ENCODE results near the gene UROD. TPM values are rescaled to one million over a fixed set of nuclear protein-coding genes. Genes with fewer than 3 reads are reported as not detected.

The UROD gene
- polyA plus RNA-seq, 1 donor from 2014 or later = 96.9 TPM

DNA sequence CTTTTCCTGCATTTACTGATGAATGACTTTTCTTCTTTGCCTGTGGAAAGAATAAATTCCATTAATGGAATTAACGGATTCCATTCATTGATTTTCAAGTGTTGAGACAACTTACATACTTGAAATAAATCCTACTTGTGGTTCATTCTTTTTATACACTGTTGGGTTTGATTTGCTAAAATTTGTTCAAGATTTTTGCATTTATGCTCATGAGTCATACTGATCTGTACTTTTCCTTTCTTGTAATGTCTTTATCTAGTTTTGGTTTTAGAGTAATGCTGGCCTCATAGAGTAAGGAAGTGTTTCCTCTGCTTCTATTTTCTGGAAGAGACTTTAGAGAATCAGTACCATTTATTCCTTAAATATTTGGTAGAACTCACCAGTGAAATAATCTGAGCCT lies 14.4 kb downstream of the UROD start:
- no peaks in the 10 kb centered on the region for H3K9me2 ChIP-seq (ENCODE audit: insufficient read depth, low read length)

GRCh38 chr1:45032837-45033236 lies 20.8 kb downstream of the UROD start:
- Histone ChIP-seq H4K20me1 (ENCODE audit: insufficient read depth) (no peaks in the 10 kb centered on the region), H3K4me2 (ENCODE audit: low read length) (no peak overlapping the region), H3K9me3 (ENCODE audit: low read length) (no peaks in the 10 kb centered on the region), H2AFZ (ENCODE audit: low read depth, low read length) (no peak overlapping the region), H3K36me3 (ENCODE audit: insufficient read depth, low read length) (peaks cover 8% of the 10 kb centered on the region), H3K27ac (ENCODE audit: low read length) (no peak overlapping the region), H3K9me2 (ENCODE audit: insufficient read depth, low read length) (no peaks in the 10 kb centered on the region), H3K4me3 (ENCODE audit: low read length) (no peak overlapping the region), H3K9ac (ENCODE audit: low read length) (no peak overlapping the region), H3K79me2 (replicated peaks; ENCODE audit: insufficient read depth, low read length) (no peaks in the 10 kb centered on the region), H3F3A (ENCODE audit: insufficient read depth, low read length, poor library complexity, severe bottlenecking) (no peaks in the 10 kb centered on the region), H3K27me3 (ENCODE audit: insufficient read depth, low read depth, low read length) (no peaks in the 10 kb centered on the region)
- no peak for TF ChIP-seq SMC3 (conservative IDR thresholded peaks at IDR 0.05; ENCODE audit: poor library complexity)
- TF ChIP-seq EZH2 (IDR thresholded peaks at IDR 0.05; ENCODE audit: borderline replicate concordance, insufficient read depth, low read length, poor library complexity, severe bottlenecking) = no peak
- TF ChIP-seq POLR2AphosphoS5 (IDR thresholded peaks at IDR 0.05) = no peak
- TF ChIP-seq RAD21 (conservative IDR thresholded peaks at IDR 0.05) = no peak
- TF ChIP-seq, protein P1, sequence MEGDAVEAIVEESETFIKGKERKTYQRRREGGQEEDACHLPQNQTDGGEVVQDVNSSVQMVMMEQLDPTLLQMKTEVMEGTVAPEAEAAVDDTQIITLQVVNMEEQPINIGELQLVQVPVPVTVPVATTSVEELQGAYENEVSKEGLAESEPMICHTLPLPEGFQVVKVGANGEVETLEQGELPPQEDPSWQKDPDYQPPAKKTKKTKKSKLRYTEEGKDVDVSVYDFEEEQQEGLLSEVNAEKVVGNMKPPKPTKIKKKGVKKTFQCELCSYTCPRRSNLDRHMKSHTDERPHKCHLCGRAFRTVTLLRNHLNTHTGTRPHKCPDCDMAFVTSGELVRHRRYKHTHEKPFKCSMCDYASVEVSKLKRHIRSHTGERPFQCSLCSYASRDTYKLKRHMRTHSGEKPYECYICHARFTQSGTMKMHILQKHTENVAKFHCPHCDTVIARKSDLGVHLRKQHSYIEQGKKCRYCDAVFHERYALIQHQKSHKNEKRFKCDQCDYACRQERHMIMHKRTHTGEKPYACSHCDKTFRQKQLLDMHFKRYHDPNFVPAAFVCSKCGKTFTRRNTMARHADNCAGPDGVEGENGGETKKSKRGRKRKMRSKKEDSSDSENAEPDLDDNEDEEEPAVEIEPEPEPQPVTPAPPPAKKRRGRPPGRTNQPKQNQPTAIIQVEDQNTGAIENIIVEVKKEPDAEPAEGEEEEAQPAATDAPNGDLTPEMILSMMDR (IDR thresholded peaks at IDR 0.05; ENCODE audit: poor library complexity, severe bottlenecking) = no peak
- no peak for TF ChIP-seq REST (IDR thresholded peaks at IDR 0.05; ENCODE audit: borderline replicate concordance)
- TF ChIP-seq TAF1 (IDR thresholded peaks at IDR 0.05; ENCODE audit: low read depth) = no peak
- no peak for TF ChIP-seq MXI1 (conservative IDR thresholded peaks at IDR 0.05; ENCODE audit: poor library complexity, severe bottlenecking)
- no peak for TF ChIP-seq EP300 (conservative IDR thresholded peaks at IDR 0.05; ENCODE audit: poor library complexity, severe bottlenecking)

More for the DNA sequence above, 14.4 kb downstream of the UROD start:
- no peak overlapping the region for H3K27ac ChIP-seq (ENCODE audit: low read length)
- H3K4me3 ChIP-seq (ENCODE audit: low read length) = no peak overlapping the region
- H3K9me3 ChIP-seq (ENCODE audit: low read length) = no peaks in the 10 kb centered on the region
- TF ChIP-seq TAF1 (IDR thresholded peaks at IDR 0.05; ENCODE audit: low read depth) (no peak), SMC3 (conservative IDR thresholded peaks at IDR 0.05; ENCODE audit: poor library complexity) (no peak)
- no peak overlapping the region for H2AFZ ChIP-seq (ENCODE audit: low read depth, low read length)
- H3K79me2 ChIP-seq (replicated peaks; ENCODE audit: insufficient read depth, low read length) = no peaks in the 10 kb centered on the region
- H3F3A ChIP-seq (ENCODE audit: insufficient read depth, low read length, poor library complexity, severe bottlenecking) = no peaks in the 10 kb centered on the region
- no peak overlapping the region for H3K9ac ChIP-seq (ENCODE audit: low read length)
- peaks cover 4% of the 10 kb centered on the region for H3K36me3 ChIP-seq (ENCODE audit: insufficient read depth, low read length)
- no peaks in the 10 kb centered on the region for H3K27me3 ChIP-seq (ENCODE audit: insufficient read depth, low read depth, low read length)
- no peaks in the 10 kb centered on the region for H4K20me1 ChIP-seq (ENCODE audit: insufficient read depth)
- no peak overlapping the region for H3K4me2 ChIP-seq (ENCODE audit: low read length)

DNA sequence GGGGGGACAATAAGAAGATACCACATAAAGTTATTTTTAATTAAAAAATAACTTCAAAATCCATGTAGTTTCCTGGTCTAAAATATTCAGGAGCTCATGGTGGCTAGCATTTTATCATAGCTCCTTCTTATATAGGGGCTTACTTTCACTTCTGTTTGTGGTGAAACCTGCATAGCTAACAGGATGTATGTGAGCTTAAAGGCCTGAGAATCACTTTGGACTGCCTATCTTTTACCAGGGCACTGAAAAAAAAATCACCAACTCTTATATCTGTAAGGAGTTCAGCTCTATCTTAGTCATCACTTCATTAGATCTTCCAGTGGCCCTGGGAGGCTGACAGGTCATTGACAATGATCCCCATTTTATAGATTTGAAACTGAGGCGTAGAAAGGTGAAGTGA lies 21.3 kb downstream of the UROD start:
- Histone ChIP-seq H3K36me3 (ENCODE audit: insufficient read depth, low read length) (peaks cover 8% of the 10 kb centered on the region), H3K9me2 (ENCODE audit: insufficient read depth, low read length) (no peaks in the 10 kb centered on the region), H3K9ac (ENCODE audit: low read length) (no peak overlapping the region), H3K27ac (ENCODE audit: low read length) (no peak overlapping the region), H2AFZ (ENCODE audit: low read depth, low read length) (no peak overlapping the region), H3K9me3 (ENCODE audit: low read length) (no peaks in the 10 kb centered on the region), H3K4me2 (ENCODE audit: low read length) (no peak overlapping the region), H3K27me3 (ENCODE audit: insufficient read depth, low read depth, low read length) (no peaks in the 10 kb centered on the region), H4K20me1 (ENCODE audit: insufficient read depth) (no peaks in the 10 kb centered on the region), H3K4me3 (ENCODE audit: low read length) (no peak overlapping the region), H3K79me2 (replicated peaks; ENCODE audit: insufficient read depth, low read length) (no peaks in the 10 kb centered on the region), H3F3A (ENCODE audit: insufficient read depth, low read length, poor library complexity, severe bottlenecking) (no peaks in the 10 kb centered on the region)
- TF ChIP-seq, protein P1 (IDR thresholded peaks at IDR 0.05; ENCODE audit: poor library complexity, severe bottlenecking) = no peak
- TF ChIP-seq EZH2 (IDR thresholded peaks at IDR 0.05; ENCODE audit: borderline replicate concordance, insufficient read depth, low read length, poor library complexity, severe bottlenecking) (no peak), REST (IDR thresholded peaks at IDR 0.05; ENCODE audit: borderline replicate concordance) (no peak), EP300 (conservative IDR thresholded peaks at IDR 0.05; ENCODE audit: poor library complexity, severe bottlenecking) (no peak), SMC3 (conservative IDR thresholded peaks at IDR 0.05; ENCODE audit: poor library complexity) (no peak), TAF1 (IDR thresholded peaks at IDR 0.05; ENCODE audit: low read depth) (no peak), MXI1 (conservative IDR thresholded peaks at IDR 0.05; ENCODE audit: poor library complexity, severe bottlenecking) (no peak), RAD21 (conservative IDR thresholded peaks at IDR 0.05) (no peak), POLR2AphosphoS5 (IDR thresholded peaks at IDR 0.05) (no peak)

All from neural cell (in vitro differentiated cells).